ENCODE measurements around the gene THOC7.

The THOC7 gene

DNA sequence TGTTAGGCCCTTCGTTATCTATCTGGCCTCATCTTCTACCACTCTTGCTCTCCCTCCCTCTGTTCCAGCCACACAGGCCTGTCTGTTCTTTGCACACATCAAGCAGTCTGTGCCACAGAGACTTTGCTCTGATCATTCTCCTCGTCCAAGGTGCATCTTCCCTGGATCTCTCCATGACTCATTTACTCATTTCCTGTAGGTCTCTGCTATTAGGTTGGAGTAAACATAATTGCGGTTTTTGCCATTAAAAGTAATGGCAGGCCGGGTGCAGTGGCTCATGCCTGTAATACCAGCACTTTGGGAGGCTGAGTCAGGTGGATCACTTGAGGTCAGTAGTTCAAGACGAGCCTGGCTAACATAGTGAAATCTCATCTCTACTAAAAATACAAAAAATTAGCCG, 54.0 kb downstream of the THOC7 start:
- H3K4me1 ChIP-seq (ENCODE audit: insufficient read depth, low read length), result peaks cover 4% of the 10 kb centered on the region
- H2AFZ ChIP-seq (ENCODE audit: low read depth, low read length), result no peak overlapping the region
- no peaks in the 10 kb centered on the region for H3K36me3 ChIP-seq (ENCODE audit: insufficient read depth, low read length)
- no peaks in the 10 kb centered on the region for H3K9me3 ChIP-seq (ENCODE audit: low read length)
- H3K27me3 ChIP-seq (ENCODE audit: insufficient read depth, low read length), result no peaks in the 10 kb centered on the region
- no peak overlapping the region for H3K4me3 ChIP-seq (ENCODE audit: low read length)

- Histone ChIP-seq H2AFZ (ENCODE audit: low read depth, low read length) (no peak overlapping the region), H3K9me3 (ENCODE audit: low read length) (no peaks in the 10 kb centered on the region), H3K36me3 (ENCODE audit: insufficient read depth, low read length) (no peaks in the 10 kb centered on the region), H3K27me3 (ENCODE audit: insufficient read depth, low read length) (no peaks in the 10 kb centered on the region), H3K4me1 (ENCODE audit: insufficient read depth, low read length) (no peaks in the 10 kb centered on the region), H3K4me3 (ENCODE audit: low read length) (no peak overlapping the region)
Observed at GRCh38 chr3:63808633-63809032, 55.0 kb downstream of the THOC7 start.

DNA sequence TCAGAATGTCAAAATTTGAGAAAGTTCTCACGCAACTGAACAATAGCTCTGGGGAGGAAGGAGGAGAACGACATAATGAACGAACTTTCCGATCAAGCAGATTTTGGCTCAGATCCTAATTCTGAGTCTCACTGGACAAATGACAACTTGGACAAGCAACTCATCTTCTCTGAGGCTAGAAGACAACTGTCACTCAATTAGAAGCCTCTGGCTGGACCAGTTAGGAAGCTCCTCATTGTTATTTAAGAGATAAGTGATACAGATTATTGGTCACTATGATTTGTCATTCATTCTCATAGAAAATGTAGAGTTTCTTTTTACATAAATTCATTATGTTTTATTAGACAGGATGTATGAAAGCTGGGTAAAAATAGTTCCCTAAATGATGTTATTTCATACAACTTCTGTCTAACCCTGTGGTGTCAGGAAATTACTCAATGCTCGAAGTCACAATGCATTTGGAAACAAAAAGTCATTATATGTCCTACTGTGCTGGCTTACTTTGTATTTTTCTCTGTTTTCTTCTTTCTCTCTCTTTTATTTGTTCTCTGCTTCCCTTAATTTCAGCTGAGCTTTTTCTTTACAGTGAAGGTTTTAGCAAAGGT, 55.5 kb downstream of the THOC7 start:
- no peaks in the 10 kb centered on the region for H3K27me3 ChIP-seq (ENCODE audit: insufficient read depth, low read length)
- no peak overlapping the region for H3K4me3 ChIP-seq (ENCODE audit: low read length)
- no peaks in the 10 kb centered on the region for H3K9me3 ChIP-seq (ENCODE audit: low read length)
- no peaks in the 10 kb centered on the region for H3K4me1 ChIP-seq (ENCODE audit: insufficient read depth, low read length)
- no peaks in the 10 kb centered on the region for H3K36me3 ChIP-seq (ENCODE audit: insufficient read depth, low read length)
- H2AFZ ChIP-seq (ENCODE audit: low read depth, low read length), result no peak overlapping the region

- Histone ChIP-seq H2AFZ (ENCODE audit: low read depth, low read length) (no peak overlapping the region), H3K4me3 (ENCODE audit: low read length) (no peak overlapping the region), H3K9me3 (ENCODE audit: low read length) (no peaks in the 10 kb centered on the region), H3K27me3 (ENCODE audit: insufficient read depth, low read length) (no peaks in the 10 kb centered on the region), H3K36me3 (ENCODE audit: insufficient read depth, low read length) (no peaks in the 10 kb centered on the region), H3K4me1 (ENCODE audit: insufficient read depth, low read length) (peaks cover 2% of the 10 kb centered on the region)
Observed at GRCh38 chr3:63803911-63804310, 59.7 kb downstream of the THOC7 start.

GRCh38 chr3:63800097-63800496, 63.5 kb downstream of the THOC7 start:
- H3K27me3 ChIP-seq (ENCODE audit: insufficient read depth, low read length), result no peaks in the 10 kb centered on the region
- H2AFZ ChIP-seq (ENCODE audit: low read depth, low read length), result no peak overlapping the region
- H3K9me3 ChIP-seq (ENCODE audit: low read length), result no peaks in the 10 kb centered on the region
- H3K4me1 ChIP-seq (ENCODE audit: insufficient read depth, low read length), result peaks cover 3% of the 10 kb centered on the region
- H3K36me3 ChIP-seq (ENCODE audit: insufficient read depth, low read length), result no peaks in the 10 kb centered on the region
- H3K4me3 ChIP-seq (ENCODE audit: low read length), result no peak overlapping the region

DNA sequence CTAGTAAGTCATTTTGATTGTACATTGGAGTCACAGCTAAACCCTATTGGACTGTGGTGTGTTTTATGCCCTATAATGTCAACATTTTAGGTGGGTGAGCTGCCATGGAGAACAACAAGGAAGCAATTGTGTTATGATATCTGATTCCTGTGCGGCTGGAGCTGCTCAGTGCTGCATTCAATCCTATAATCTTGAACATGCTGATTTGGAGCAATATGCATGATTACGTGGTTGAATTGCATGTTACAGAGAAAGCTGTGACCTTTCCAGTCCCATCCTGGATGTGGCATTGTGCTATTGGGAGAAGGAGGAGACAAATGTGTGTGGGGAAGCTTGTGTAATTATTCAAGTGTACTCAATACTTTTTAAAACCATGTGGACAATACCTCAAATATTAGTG, 64.7 kb downstream of the THOC7 start:
- peaks cover 3% of the 10 kb centered on the region for H3K4me1 ChIP-seq (ENCODE audit: insufficient read depth, low read length)
- H3K36me3 ChIP-seq (ENCODE audit: insufficient read depth, low read length), result no peaks in the 10 kb centered on the region
- H3K9me3 ChIP-seq (ENCODE audit: low read length), result no peaks in the 10 kb centered on the region
- H3K4me3 ChIP-seq (ENCODE audit: low read length), result no peak overlapping the region
- no peaks in the 10 kb centered on the region for H3K27me3 ChIP-seq (ENCODE audit: insufficient read depth, low read length)
- no peak overlapping the region for H2AFZ ChIP-seq (ENCODE audit: low read depth, low read length)

DNA sequence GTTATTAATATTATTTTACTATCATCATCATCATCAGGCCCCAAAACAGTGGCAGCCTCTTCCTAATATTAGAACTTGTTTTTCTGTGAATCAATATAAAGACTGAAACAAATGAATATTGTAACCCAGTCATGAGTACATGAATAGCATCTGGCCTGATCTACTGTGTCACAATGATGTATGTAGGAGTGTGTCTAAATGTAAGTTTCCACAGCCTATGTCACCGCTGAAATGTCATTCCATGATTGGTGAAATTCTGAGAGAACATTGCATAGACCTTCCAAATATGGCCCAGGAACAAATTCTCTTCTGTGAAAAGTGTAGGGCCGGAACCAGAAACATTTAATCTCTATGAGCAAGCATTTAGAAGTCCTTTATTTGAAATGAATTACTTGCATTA, 65.1 kb downstream of the THOC7 start:
- no peak overlapping the region for H3K4me3 ChIP-seq (ENCODE audit: low read length)
- no peaks in the 10 kb centered on the region for H3K36me3 ChIP-seq (ENCODE audit: insufficient read depth, low read length)
- H3K27me3 ChIP-seq (ENCODE audit: insufficient read depth, low read length), result no peaks in the 10 kb centered on the region
- H3K9me3 ChIP-seq (ENCODE audit: low read length), result no peaks in the 10 kb centered on the region
- H2AFZ ChIP-seq (ENCODE audit: low read depth, low read length), result no peak overlapping the region
- H3K4me1 ChIP-seq (ENCODE audit: insufficient read depth, low read length), result peaks cover 3% of the 10 kb centered on the region

DNA sequence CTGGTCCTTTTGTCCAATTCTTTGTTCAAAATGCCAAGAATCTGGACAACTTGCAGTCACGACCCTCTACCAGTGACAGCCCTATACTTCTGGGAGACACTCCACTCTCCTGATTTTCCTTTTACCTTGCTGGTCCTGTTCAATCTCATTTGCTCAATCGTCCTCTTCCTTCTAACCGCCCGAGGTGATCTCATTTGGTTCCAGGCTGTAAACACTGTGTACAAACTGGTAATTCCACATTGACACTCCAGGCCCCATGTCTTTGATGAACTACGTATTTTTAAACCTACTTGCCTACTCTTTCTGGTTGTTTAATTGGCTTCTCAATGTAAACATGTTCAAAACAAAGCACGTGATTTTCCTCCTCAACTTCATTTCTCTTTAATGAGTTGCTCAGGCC, 68.2 kb downstream of the THOC7 start:
- Histone ChIP-seq H3K4me3 (ENCODE audit: low read length) (no peak overlapping the region), H3K36me3 (ENCODE audit: insufficient read depth, low read length) (no peaks in the 10 kb centered on the region), H3K9me3 (ENCODE audit: low read length) (no peaks in the 10 kb centered on the region), H2AFZ (ENCODE audit: low read depth, low read length) (no peak overlapping the region), H3K27me3 (ENCODE audit: insufficient read depth, low read length) (no peaks in the 10 kb centered on the region), H3K4me1 (ENCODE audit: insufficient read depth, low read length) (peaks cover 3% of the 10 kb centered on the region)

GRCh38 chr3:63791974-63792373, 71.6 kb downstream of the THOC7 start:
- no peak overlapping the region for H3K4me3 ChIP-seq (ENCODE audit: low read length)
- H2AFZ ChIP-seq (ENCODE audit: low read depth, low read length), result no peak overlapping the region
- H3K9me3 ChIP-seq (ENCODE audit: low read length), result no peaks in the 10 kb centered on the region
- no peaks in the 10 kb centered on the region for H3K36me3 ChIP-seq (ENCODE audit: insufficient read depth, low read length)
- no peaks in the 10 kb centered on the region for H3K4me1 ChIP-seq (ENCODE audit: insufficient read depth, low read length)
- H3K27me3 ChIP-seq (ENCODE audit: insufficient read depth, low read length), result no peaks in the 10 kb centered on the region

Data from neuron (in vitro differentiated cells).